NK-92 (cell line): ENCODE results near the gene CRKL.

Experiments used
- DNase-seq: peaks from one replicate; lab custom pipeline; 2025; ENCODE audit not compliant: unreplicated experiment; lab: John Stamatoyannopoulos, UW

CRKL gene

GRCh38 chr22:20951151-20951931 is 34.1 kb downstream of the CRKL start:
- no peak for DNase-seq

- DNase-seq = no peak
These were observed 34.7 kb downstream of the CRKL start for GRCh38 chr22:20951932-20952380.

- no peak for DNase-seq
These were observed 35.5 kb downstream of the CRKL start for GRCh38 chr22:20952544-20953341.

GRCh38 chr22:20953342-20953608 is 36.1 kb downstream of the CRKL start:
- no peak for DNase-seq

GRCh38 chr22:20953668-20954500 is 36.7 kb downstream of the CRKL start:
- DNase-seq = no peak

GRCh38 chr22:20955548-20955947 is 38.3 kb downstream of the CRKL start:
- DNase-seq = no peak

- no peak for DNase-seq
These were observed 39.3 kb downstream of the CRKL start for GRCh38 chr22:20956258-20957101.

GRCh38 chr22:20957102-20957682 is 40.0 kb downstream of the CRKL start:
- DNase-seq = no peak

GRCh38 chr22:20957683-20958431 is 40.6 kb downstream of the CRKL start:
- DNase-seq = no peak

GRCh38 chr22:20959578-20960461 is 42.6 kb downstream of the CRKL start:
- DNase-seq = no peak

GRCh38 chr22:20960609-20961008 is 43.4 kb downstream of the CRKL start:
- no peak for DNase-seq

GRCh38 chr22:20962491-20962945 is 45.3 kb downstream of the CRKL start:
- DNase-seq = no peak

GRCh38 chr22:20963201-20964052 is 46.2 kb downstream of the CRKL start:
- DNase-seq = no peak

GRCh38 chr22:20964090-20964798 is 47.0 kb downstream of the CRKL start:
- DNase-seq = no peak

- DNase-seq = no peak
These were observed 47.5 kb downstream of the CRKL start for GRCh38 chr22:20964799-20965103.

GRCh38 chr22:20965104-20965887 is 48.1 kb downstream of the CRKL start:
- DNase-seq = no peak
